CD4-positive, alpha-beta T cell treated with Interleukin-15 for 1 hour (primary cell): ENCODE data around the gene SENP3.

Experiments
- DNase-seq: peaks from one replicate; pipeline ENCODE4 v3.0.0-alpha.2; 2020

SENP3 gene

DNA sequence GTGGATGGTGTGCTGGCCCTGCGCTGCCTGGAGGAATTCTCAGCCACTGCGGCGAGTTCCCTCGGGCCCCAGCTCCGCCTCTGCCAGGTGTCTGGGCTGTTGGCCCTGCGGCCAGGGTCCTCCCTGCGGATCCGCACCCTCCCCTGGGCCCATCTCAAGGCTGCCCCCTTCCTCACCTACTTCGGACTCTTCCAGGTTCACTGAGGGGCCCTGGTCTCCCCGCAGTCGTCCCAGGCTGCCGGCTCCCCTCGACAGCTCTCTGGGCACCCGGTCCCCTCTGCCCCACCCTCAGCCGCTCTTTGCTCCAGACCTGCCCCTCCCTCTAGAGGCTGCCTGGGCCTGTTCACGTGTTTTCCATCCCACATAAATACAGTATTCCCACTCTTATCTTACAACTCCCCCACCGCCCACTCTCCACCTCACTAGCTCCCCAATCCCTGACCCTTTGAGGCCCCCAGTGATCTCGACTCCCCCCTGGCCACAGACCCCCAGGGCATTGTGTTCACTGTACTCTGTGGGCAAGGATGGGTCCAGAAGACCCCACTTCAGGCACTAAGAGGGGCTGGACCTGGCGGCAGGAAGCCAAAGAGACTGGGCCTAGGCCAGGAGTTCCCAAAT, 4.5 kb upstream of the SENP3 start:
- DNase-seq: no peak

- peak; percentile 69 for DNase-seq
These were observed 3.8 kb upstream of the SENP3 start for GRCh38 chr17:7557775-7558543.

DNA sequence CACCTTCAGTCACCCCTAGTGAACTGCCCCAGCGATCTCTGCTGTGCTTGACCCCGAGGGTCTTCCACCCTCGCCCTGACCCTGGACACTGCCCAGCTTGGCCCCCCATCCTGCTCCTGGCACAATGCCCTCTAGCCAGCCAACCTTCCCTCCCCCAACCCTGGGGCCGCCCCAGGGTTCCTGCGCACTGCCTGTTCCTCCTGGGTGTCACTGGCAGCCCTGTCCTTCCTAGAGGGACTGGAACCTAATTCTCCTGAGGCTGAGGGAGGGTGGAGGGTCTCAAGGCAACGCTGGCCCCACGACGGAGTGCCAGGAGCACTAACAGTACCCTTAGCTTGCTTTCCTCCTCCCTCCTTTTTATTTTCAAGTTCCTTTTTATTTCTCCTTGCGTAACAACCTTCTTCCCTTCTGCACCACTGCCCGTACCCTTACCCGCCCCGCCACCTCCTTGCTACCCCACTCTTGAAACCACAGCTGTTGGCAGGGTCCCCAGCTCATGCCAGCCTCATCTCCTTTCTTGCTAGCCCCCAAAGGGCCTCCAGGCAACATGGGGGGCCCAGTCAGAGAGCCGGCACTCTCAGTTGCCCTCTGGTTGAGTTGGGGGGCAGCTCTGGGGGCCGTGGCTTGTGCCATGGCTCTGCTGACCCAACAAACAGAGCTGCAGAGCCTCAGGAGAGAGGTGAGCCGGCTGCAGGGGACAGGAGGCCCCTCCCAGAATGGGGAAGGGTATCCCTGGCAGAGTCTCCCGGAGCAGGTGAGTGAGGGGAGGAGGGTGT, 3.0 kb upstream of the SENP3 start, which contains the start of gene TNFSF13:
TSS of gene TNFSF13 (plus strand) at position 207 of the 776 bp plus-strand sequence. CDS start at position 497, 290 bp downstream.
- DNase-seq: no peak

DNA sequence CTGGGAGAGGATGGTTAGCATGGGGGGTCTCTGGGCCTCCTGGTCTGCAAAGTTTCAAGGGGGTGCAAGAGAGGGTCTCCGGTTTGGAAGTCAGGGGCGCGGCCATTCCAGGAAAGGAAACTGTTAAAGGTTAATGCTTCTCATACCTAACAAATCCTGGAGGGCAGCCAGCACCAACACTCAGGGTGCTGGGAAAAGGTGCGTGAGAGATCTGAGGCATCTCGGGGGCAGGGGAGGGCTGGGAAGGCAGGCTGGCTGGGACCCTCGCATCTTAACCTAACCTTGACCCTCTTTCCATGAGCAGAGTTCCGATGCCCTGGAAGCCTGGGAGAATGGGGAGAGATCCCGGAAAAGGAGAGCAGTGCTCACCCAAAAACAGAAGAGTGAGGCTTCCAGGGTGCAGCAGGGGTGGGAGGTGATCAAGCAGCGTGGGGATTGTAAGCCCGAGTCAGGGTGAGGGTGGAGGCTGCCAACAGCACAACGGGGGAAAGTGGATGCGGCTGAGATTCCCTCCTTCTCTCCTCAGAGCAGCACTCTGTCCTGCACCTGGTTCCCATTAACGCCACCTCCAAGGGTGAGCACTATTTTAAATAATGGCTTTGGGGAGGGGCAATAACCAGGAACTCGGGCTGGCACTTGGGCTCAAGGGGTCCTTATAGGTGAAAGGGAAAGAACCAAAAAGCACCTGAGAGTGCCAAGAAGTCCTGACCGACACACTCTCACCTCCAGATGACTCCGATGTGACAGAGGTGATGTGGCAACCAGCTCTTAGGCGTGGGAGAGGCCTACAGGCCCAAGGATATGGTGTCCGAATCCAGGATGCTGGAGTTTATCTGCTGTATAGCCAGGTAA, 2.2 kb upstream of the SENP3 start:
- DNase-seq: no peak

- DNase-seq: peak; percentile 59
These were observed 1.3 kb upstream of the SENP3 start for GRCh38 chr17:7560172-7561027.

- peak; percentile 84 for DNase-seq
These were observed 617 bp upstream of the SENP3 start for GRCh38 chr17:7561028-7561575.

DNA sequence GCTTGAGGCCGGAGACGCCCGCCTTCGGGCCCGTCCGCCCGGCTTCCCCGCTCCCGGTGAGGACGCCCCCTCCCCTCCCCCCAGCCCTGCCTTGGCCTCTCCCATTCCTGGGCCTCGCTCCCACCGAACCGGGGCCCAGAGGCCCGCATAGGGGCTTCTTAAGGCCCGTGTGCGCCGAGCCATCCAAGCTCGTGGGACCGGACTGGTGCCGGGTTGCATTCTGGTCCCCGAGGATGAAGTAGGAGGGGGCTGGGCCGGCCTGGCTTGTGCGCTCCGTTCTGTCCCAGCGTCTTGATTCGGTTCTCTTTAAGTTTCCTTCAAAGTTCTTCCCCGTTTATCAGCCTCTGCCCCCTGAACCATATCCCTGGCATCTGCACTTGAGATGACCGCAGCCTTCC, 488 bp downstream of the SENP3 start:
- DNase-seq: no peak

- no peak for DNase-seq
These were observed 1.6 kb downstream of the SENP3 start for GRCh38 chr17:7563115-7563869.

GRCh38 chr17:7569571-7569970, 7.9 kb downstream of the SENP3 start:
- DNase-seq: no peak

DNA sequence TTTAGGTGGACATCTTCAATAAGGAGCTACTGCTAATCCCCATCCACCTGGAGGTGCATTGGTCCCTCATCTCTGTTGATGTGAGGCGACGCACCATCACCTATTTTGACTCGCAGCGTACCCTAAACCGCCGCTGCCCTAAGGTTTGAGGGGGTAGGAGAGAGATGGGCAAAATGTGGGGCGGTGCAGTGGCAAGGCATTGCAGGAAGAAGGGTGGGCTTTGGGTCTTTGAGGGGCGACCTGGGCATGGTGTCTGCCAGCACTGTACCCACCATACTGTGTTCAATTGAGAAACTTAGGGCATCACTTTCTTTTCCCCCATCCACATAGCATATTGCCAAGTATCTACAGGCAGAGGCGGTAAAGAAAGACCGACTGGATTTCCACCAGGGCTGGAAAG, 8.6 kb downstream of the SENP3 start:
- DNase-seq: no peak

DNA sequence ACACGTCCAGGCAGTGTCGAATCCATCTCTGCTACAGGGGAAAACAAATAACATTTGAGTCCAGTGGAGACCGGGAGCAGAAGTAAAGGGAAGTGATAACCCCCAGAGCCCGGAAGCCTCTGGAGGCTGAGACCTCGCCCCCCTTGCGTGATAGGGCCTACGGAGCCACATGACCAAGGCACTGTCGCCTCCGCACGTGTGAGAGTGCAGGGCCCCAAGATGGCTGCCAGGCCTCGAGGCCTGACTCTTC, 10.5 kb downstream of the SENP3 start:
- DNase-seq: no peak

DNA sequence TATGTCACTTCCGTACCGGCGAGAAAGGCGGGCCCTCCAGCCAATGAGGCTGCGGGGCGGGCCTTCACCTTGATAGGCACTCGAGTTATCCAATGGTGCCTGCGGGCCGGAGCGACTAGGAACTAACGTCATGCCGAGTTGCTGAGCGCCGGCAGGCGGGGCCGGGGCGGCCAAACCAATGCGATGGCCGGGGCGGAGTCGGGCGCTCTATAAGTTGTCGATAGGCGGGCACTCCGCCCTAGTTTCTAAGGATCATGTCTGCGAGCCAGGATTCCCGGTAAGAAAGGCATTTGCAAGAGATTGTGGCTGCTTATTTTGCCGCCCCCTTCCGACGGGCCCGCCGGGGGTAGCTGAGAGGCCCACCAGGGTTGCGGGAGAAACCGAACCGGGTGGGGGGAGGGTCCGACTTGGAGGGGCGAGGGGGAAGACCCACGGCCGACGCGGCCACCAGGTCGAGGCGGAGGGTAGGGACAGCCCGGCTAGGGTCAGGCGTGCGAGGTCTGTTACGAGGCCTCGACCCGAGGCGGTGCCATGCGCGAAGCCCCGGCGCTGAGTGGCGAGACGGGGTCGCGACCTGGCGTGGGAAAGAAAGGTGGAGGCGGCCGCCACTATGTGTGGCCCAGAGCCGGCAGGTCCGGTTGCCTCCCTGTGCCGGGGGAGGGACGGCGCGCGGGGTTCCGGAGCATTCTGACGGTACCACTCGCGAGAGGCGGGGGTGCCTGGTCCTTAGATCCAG, 11.0 kb downstream of the SENP3 start:
- peak; percentile 100 for DNase-seq

DNA sequence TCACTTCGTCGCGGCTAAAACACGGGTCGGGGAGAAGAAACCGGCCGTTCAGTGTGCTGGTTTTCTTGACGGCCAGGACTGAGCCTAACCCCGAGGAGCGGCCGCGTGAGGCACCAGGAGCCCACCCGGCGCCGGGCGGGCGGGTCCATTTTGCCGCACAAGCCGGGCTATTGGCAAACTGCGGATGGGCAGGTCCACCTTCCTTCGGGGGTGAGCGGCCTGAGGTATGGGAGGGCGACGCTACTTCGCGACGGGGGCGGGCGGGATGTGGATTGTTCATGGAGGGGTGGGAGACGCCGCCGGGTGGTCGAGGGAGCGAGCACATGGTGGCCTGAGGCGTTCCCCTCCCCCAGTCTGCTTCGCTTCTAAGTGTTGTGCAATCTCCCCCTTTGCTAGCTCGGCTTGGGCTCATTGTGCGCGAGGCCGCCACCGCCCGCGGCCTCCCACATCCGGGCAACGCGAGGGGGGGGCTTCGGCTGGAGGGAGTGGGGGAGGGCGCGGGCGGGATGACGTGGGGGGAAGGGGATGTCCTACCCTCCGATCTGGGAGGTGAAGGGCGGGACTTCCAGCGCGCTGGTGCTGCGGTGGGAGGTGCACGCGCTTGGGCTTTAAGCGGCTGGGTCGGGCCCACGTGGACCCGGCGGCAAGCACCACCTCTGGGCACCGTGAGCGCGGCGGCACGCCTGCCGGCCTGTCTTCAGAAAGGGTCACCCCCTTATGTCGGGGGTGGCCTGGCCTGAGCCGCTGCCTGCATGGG, 11.8 kb downstream of the SENP3 start:
- DNase-seq: peak; percentile 94

DNA sequence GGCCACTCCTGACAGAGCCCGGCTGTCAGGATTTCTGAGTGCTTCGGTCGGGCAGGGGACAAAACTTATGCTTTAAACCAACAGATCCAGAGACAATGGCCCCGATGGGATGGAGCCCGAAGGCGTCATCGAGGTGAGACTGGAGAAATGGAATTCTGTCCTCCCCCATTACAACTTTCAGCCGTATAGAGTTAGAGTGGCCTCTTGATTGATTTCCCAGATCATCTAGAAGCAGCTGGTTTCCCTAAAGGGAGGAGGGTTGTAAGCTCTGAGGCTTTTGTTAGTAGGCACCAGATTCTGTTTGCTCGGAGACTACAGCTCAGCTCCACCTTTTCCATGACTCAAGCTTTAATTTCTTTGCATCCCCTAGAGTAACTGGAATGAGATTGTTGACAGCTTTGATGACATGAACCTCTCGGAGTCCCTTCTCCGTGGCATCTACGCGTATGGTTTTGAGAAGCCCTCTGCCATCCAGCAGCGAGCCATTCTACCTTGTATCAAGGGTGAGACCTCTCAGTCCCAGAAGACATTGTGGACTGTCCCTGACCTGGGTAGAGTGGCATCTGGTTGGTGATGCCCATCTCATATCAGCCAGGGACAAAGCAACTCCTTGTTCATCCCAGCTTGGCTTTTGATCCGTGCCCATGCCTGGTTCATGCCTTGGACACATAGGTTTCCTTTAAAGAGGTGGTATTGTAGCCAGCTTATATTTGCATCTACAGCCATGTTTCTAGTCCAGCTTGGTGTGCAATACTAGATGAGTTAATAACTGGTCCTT, 12.6 kb downstream of the SENP3 start:
- DNase-seq: no peak

- DNase-seq: no peak
These were observed 13.8 kb downstream of the SENP3 start for GRCh38 chr17:7575481-7575883.

GRCh38 chr17:7575959-7576358, 14.2 kb downstream of the SENP3 start:
- no peak for DNase-seq

GRCh38 chr17:7576432-7576937, 14.8 kb downstream of the SENP3 start:
- no peak for DNase-seq
